PC-9 (cell line): ENCODE results near the gene MAN2C1. TPM values are rescaled to one million over a fixed set of nuclear protein-coding genes. Genes with fewer than 3 reads are reported as not detected.
"Not testable (repeated sequence)": the region's sequence is repeated elsewhere in the genome, so short reads cannot be mapped to it uniquely, and the experiment has no call there.

Experiments
- BruUV-seq: library from RNA; stranded (reverse); fragments of 400-500 nt; replicated peaks from 2 replicates; lab custom pipeline; 2021; lab: Mats Ljungman, UMichigan
- CTCF ChIA-PET: fragments of 300-600 bp; sonication (Branson Sonifier 250); formaldehyde crosslinking; loops from one replicate; lab custom pipeline; 2022; ENCODE audit warnings: antibody characterized with exemption; lab: Charles Lee
- POLR2A ChIA-PET: fragments of 300-600 bp; sonication (Branson Sonifier 250); formaldehyde crosslinking; loops from one replicate; lab custom pipeline; 2022; ENCODE audit warnings: antibody characterized with exemption; ENCODE audit not compliant: unreplicated experiment; lab: Charles Lee
- DNase-seq, 2 experiments: peaks; one replicate each; pipeline versions ENCODE4 v3.0.0 to v3.0.0-alpha.2; 2015 to 2022; ENCODE audit warnings: mixed read lengths in 1 of 2
- H2AFZ ChIP-seq: fragments of 200-600 bp; sonication (generic); 2 replicates; pipeline ENCODE4 v1.8.1; 2017; ENCODE audit warnings: antibody characterized with exemption
- H3F3A ChIP-seq: fragments of 200-600 bp; sonication (generic); 2 replicates; pipeline ENCODE4 v1.8.1; 2017; ENCODE audit warnings: antibody characterized with exemption, mild to moderate bottlenecking, low read depth; ENCODE audit not compliant: insufficient read depth
- H3K27ac ChIP-seq: fragments of 200-600 bp; sonication (generic); 2 replicates; pipeline ENCODE4 v1.6.1; 2016; ENCODE audit warnings: mixed run types
- H3K27me3 ChIP-seq: fragments of 200-600 bp; sonication (generic); 2 replicates; pipeline ENCODE4 v1.6.1; 2016; ENCODE audit warnings: low read depth, mixed run types; ENCODE audit not compliant: insufficient read depth
- H3K36me3 ChIP-seq: fragments of 200-600 bp; sonication (generic); 2 replicates; pipeline ENCODE4 v1.6.1; 2016; ENCODE audit warnings: low read depth, mixed run types
- H3K4me1 ChIP-seq: fragments of 200-600 bp; sonication (generic); replicated peaks from 2 replicates; pipeline ENCODE4 v1.6.1; 2016; ENCODE audit warnings: mixed run types; ENCODE audit not compliant: insufficient read depth
- H3K4me2 ChIP-seq: fragments of 200-600 bp; sonication (generic); 2 replicates; pipeline ENCODE4 v1.6.1; 2017; ENCODE audit warnings: mixed run types
- H3K4me3 ChIP-seq: fragments of 200-600 bp; sonication (generic); 2 replicates; pipeline ENCODE4 v1.6.1; 2016; ENCODE audit warnings: mixed run types
- H3K79me2 ChIP-seq: fragments of 200-600 bp; sonication (generic); 2 replicates; pipeline ENCODE4 v1.6.1; 2017; ENCODE audit warnings: low read depth, mixed run types
- H3K9me2 ChIP-seq: fragments of 200-600 bp; sonication (generic); 2 replicates; pipeline ENCODE4 v1.8.1; 2017; ENCODE audit warnings: mild to moderate bottlenecking; ENCODE audit not compliant: insufficient read depth
- H3K9me3 ChIP-seq: fragments of 200-600 bp; sonication (generic); 2 replicates; pipeline ENCODE4 v1.8.1; 2016; ENCODE audit warnings: low read depth; ENCODE audit not compliant: insufficient read depth
- H4K20me1 ChIP-seq: fragments of 200-600 bp; sonication (generic); 2 replicates; pipeline ENCODE4 v1.8.1; 2017; ENCODE audit not compliant: insufficient read depth
- CTCF ChIP-seq: fragments of 200-600 bp; sonication (generic); conservative IDR thresholded peaks from 2 replicates; pipeline ENCODE4 v1.6.1; 2017; ENCODE audit warnings: mixed run types, antibody characterized with exemption, mild to moderate bottlenecking, moderate library complexity
- EZH2 ChIP-seq: fragments of 200-600 bp; sonication (generic); IDR thresholded peaks from 2 replicates; pipeline ENCODE4 v1.8.0; 2017; ENCODE audit warnings: antibody characterized with exemption, low read depth
- intact Hi-C: fragments of 100-400 bp; cut with micrococcal nuclease; formaldehyde crosslinking; loops from one replicate; pipeline ENCODE4 v1.10.0; 2022; ENCODE audit not compliant: unreplicated experiment
- total RNA-seq: library from RNA; stranded (reverse); gene quantifications from 2 replicates; pipeline ENCODE4 v1.2.3, GENCODE V29; 2021

Gene MAN2C1
- total RNA-seq, 1 experiment from 2014 or later = 94.3 TPM

GRCh38 chr15:75346796-75347221 is 21.6 kb downstream of the MAN2C1 start, which contains the start of gene NEIL1:
NEIL1 (plus strand) TSS chr15:75347039; CDS start chr15:75348906, 1,867 bp downstream.
- POLR2A ChIA-PET = no interaction called here

GRCh38 chr15:75343953-75344352 is 24.5 kb downstream of the MAN2C1 start:
- H2AFZ ChIP-seq, H3K4me1 ChIP-seq, H3K9me2 ChIP-seq, H3K9me3 ChIP-seq, H3K27ac ChIP-seq, H3F3A ChIP-seq, H3K4me2 ChIP-seq, DNase-seq, POLR2A ChIA-PET, H3K36me3 ChIP-seq, BruUV-seq, H3K79me2 ChIP-seq, H3K4me3 ChIP-seq, intact Hi-C loops, CTCF ChIA-PET, H4K20me1 ChIP-seq, H3K27me3 ChIP-seq: not testable (repeated sequence)

More at GRCh38 chr15:75346796-75347221, 21.6 kb downstream of the MAN2C1 start, which contains the start of gene NEIL1:
- H2AFZ ChIP-seq = peak within 1 kb of the TSS; percentile 84
- intact Hi-C loops = no loop called here
- peak within 1 kb of the TSS; percentile 100 for H3K4me2 ChIP-seq
- no peaks in the 10 kb centered on the region for H3K36me3 ChIP-seq
- CTCF ChIA-PET = no interaction called here
- H3K27ac ChIP-seq = no peak within 1 kb of the TSS
- no peaks in the 10 kb centered on the region for H3K9me2 ChIP-seq
- peak within 1 kb of the TSS; percentile 84 for H3K4me3 ChIP-seq
- BruUV-seq = no TSS peak
- H3F3A ChIP-seq = 0 out of 2 replicates have a peak, but pooled peaks cover 3% of the 10 kb centered on the region
- H4K20me1 ChIP-seq = no peaks in the 10 kb centered on the region
- H3K79me2 ChIP-seq = no peaks in the 10 kb centered on the region
- no peaks in the 10 kb centered on the region for H3K27me3 ChIP-seq
- TF ChIP-seq CTCF (no peak), EZH2 (no peak)
- no peaks in the 10 kb centered on the region for H3K4me1 ChIP-seq
- DNase-seq = no peak
- H3K9me3 ChIP-seq = no peaks in the 10 kb centered on the region

GRCh38 chr15:75342221-75342620 is 26.2 kb downstream of the MAN2C1 start:
- BruUV-seq = no TSS peak
- no peaks in the 10 kb centered on the region for H3K4me1 ChIP-seq
- no peak overlapping the region for H2AFZ ChIP-seq
- H3K4me3 ChIP-seq = no peak overlapping the region
- H3K4me2 ChIP-seq = no peak overlapping the region
- CTCF ChIA-PET = no interaction called here
- H3K27me3 ChIP-seq = no peaks in the 10 kb centered on the region
- DNase-seq = no peak
- no peak overlapping the region for H3K27ac ChIP-seq
- POLR2A ChIA-PET = interaction anchor here (0.7 kb wide), 1 partner anchor 18 kb away, joined by 3 read pairs; no protein-coding TSS in a partner anchor
- H3K9me3 ChIP-seq = no peaks in the 10 kb centered on the region
- TF ChIP-seq CTCF (no peak), EZH2 (no peak)
- no peaks in the 10 kb centered on the region; the same call in 1 of the 2 replicates for H3K36me3 ChIP-seq
- H3K79me2 ChIP-seq = no peaks in the 10 kb centered on the region
- no peaks in the 10 kb centered on the region for H3K9me2 ChIP-seq
- H4K20me1 ChIP-seq = no peaks in the 10 kb centered on the region
- intact Hi-C loops = no loop called here
- H3F3A ChIP-seq = peaks cover 3% of the 10 kb centered on the region; the same call in 1 of the 2 replicates
